Right ventricle myocardium superior (tissue), 1 donor: ENCODE measurements around the gene UTF1. TPM values are rescaled to one million over a fixed set of nuclear protein-coding genes. Genes with fewer than 3 reads are reported as not detected.

Experiments used
- ATAC-seq: fragments of 200-7000 bp; cut with Tn5 transposase; one replicate; pipeline ENCODE4 v1.9.1; 2020; ENCODE audit warnings: mild to moderate bottlenecking; ENCODE audit not compliant: poor library complexity
- DNase-seq: peaks from one replicate; pipeline ENCODE4 v3.0.0-alpha.2; 2020
- intact Hi-C: fragments of 100-400 bp; cut with DNase I; formaldehyde crosslinking; loops from one replicate; pipeline ENCODE4 v1.11.2; 2022
- total RNA-seq: library from RNA; stranded (reverse); fragmentation: NEBNext Ultra II Directional; extraction: Animal tissue kit (Norgen Biotek cat#: 25700); gene quantifications from one replicate; pipeline ENCODE4 v1.2.1, GENCODE V29; 2021
- donor health status: DM: no; HTN: yes; CAD: no; lungs with severe emphysema.

UTF1 gene
- total RNA-seq, 1 donor from 2014 or later: not detected

DNA sequence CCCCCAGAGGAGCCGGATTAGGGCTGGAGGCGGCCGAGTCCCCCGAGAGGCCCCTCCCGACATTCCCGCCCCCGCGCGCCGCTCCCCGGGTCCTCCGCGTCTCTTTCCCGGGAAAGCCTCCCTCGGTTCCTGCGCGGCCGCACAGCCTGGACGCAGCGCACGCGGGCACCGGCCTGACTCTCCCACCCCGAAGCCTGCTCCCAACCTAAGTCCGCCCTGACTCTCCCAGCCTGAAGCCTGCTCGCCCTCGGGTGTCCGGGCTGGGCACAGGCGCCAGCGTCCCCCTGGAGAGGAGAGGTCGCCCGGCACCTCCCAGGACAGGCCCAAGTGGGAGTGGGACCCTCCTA is 7.2 kb downstream of the UTF1 start:
- ATAC-seq (no peak), DNase-seq (no peak)
- intact Hi-C loops: no loop called here

DNA sequence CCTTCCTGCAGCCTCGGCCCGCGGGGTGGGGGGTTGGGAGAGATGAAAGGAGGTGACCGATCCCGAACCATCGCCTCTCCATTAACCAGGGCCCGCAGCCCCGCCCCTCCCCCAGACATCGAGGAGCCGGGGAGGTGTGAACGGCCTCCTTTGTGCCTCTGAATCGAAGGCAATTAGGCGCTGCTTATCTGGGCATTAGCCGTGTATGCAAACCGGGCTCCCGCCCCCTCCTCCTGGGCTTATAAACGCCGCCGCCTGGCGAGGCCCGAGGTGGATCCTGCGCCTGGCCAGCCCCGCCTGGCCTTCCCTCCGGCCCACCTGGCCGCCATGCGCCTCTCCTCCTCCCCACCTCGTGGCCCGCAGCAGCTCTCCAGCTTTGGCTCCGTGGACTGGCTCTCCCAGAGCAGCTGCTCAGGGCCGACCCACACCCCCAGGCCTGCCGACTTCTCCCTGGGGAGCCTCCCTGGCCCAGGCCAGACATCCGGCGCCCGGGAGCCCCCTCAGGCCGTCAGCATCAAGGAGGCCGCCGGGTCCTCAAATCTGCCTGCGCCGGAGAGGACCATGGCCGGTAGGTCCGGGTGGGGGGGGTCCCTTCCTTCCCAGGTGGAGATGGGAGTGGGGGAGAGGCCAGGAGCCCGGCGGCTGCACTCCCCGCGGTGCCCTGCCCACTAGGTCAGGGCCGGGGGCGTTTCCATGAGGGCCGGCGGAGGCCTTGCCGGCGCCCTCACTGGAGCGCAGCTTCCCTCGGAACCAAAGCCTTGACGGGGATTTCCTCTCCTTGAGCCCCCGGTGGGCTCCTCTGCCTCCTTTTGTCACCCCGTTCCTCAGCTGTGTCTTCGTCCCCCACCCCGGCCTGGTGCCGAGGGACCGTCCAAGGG is 7.8 kb downstream of the UTF1 start, which contains the start of gene VENTX:
Gene VENTX (plus strand): TSS at position 268 of the 878 bp plus-strand sequence. CDS start 60 bp downstream, at position 328.
- DNase-seq (no peak), ATAC-seq (no peak)
- intact Hi-C loops: no loop called here

DNA sequence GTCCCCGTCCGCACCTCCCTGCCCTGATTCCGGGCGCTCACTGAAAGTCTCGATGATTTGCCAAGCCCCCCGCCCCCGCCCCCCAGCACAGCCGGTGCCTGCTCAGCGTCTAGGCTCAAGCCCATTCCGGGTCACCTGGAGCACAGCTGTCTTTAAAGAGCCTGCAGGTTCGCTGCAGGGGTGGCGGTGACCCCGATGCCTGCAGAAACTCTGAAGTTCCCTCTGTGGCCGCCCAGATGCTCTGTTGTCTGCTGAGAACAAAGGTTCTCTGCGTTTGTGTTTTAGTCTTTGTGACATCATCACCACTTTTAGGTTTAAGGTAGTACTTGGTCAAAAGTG is 8.4 kb downstream of the UTF1 start:
- DNase-seq (no peak), ATAC-seq (no peak)
- intact Hi-C loops: no loop called here

DNA sequence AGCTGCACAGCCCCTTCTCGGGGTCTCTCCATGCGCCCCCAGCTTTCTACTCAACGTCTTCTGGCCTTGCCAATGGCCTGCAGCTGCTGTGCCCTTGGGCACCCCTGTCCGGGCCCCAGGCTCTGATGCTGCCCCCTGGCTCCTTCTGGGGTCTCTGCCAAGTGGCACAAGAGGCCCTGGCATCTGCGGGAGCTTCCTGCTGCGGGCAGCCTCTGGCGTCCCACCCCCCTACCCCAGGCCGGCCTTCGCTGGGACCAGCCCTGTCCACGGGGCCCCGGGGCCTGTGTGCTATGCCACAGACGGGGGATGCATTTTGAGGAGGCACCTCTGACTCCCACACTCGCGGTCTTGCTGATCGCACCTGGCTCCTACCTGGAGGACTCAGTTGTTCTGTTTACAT is 10.0 kb downstream of the UTF1 start:
- DNase-seq (no peak), ATAC-seq (no peak)
- intact Hi-C loops: no loop called here

DNA sequence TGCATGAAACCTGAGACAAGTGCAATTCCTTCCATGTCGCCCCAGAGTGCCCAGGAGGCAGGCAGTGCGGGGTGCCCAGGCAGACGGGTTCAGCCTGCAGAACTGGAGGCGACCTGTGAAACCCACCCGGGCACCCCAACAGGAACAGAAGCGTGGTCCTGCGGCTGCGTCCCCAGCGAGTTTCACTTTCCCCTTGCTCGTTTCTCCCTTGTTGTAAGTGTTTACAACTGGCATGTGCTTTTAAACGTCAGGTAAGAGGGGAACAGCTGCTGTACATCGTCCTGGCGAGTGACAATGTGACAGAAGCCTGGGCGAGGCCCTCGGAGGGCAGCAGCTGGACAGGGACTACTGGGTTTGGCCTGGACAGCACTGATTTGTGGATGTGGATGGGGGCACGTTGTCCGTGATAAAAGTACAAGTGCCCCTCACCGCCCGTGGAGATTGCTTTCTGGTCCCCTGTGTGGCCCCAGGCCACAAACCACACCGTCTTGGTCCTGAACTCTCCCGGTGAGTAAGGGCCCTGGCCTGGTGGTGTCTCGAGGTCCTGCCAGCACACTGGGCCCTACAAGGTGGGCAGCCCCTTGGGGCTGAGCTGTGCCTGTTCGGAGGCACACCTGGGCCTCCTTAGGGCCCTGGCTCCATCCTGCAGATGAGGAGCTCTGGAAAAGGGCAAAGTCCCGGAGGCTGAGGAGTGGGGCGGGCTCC is 11.6 kb downstream of the UTF1 start:
- ATAC-seq (no peak), DNase-seq (no peak)
- intact Hi-C loops: no loop called here

DNA sequence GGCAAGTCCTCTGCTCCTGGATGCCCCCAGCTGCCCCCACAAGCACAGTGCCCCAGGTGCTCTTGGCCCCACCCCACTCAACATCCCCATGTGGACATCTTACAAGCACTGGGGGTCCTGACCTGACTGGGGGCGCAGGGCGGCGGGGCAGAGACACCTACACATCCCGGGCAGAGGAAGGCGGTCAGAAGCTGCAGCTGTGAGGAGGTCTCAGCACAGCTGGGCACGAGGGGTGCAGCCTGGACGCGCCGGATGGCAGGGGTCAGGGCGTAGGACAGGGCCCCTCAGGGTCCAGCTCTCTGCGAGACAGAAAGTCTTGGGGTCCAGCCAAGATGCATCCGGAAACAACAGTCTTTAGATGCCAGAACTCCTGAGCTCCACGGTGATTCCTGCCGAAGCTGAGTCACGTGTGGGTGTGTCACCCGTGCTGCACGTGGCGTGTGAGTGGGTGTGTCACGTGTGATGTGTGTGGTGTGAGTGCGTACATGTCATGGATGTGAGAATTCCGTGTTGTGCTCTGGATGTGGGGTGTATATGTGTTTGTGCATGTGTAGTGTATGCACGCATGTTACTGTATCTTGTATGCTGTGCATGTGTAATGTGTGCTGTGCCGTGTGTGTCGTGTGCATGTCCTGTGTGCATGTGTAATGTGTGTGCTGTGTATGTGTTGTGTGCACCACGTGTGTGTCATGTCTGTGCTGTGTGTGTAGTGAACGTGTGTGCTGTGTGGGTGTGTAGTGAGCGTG is 12.8 kb downstream of the UTF1 start:
- intact Hi-C loops: no loop called here
- DNase-seq (no peak), ATAC-seq (no peak)

DNA sequence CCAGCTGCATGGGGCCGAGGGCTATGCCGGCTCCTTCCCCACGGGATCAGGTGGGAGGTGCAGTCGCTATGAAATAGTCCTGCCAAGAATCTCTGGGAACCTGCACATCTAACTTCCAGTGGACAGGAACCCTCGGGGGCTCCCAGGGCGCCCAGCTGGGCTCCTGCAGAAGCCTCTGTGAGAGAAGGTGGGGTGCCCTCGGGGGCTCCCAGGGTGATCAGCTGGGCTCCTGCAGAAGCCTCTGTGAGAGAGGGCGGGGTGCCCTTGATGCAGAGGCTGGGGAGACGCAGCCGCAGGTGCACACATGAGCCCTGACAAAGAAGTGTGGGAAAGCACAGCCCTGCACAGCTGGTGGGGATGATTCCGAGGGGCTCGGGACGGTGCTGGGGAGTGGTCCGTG is 13.6 kb downstream of the UTF1 start:
- intact Hi-C loops: no loop called here
- DNase-seq (no peak), ATAC-seq (no peak)

DNA sequence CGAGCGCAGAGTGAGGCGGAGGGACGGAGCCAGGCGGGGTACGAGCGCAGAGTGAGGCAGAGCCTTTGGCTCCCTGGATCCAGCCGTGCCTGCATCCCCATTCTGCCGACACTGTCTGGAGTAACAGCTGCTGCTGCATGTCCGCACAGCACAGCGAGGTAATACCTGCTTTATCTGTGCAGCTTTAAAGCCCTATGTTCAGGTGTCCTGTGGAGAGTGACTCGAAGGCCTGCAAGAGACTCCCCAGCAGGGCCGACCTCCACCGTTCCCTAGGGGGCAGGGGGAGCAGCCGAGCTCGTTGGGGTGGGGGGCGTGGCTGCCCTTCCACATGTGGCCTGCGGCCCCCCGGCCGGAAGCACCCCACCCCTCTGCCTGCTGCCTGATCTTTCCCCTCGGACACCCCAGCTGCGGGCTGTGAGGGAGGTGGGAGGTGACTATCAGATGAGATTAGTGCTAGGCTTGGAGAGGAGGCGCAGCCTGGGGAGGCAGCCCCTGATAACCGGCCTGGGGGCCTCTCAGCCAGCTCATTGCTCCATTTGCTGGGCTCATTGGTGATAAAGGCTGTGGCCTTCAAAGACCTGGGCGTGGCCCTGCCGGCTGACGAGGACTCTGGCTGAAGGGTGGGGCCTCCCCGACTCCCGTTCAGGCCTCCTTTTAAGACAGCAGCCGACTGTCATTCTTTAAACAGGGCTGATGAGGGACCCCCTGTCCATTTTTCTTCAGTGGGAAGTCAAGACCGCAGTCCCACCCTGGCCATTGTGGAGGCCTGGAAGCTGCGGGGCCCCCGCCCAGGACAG is 15.6 kb downstream of the UTF1 start:
- intact Hi-C loops: no loop called here
- ATAC-seq (peak; percentile 10), DNase-seq (no peak)

DNA sequence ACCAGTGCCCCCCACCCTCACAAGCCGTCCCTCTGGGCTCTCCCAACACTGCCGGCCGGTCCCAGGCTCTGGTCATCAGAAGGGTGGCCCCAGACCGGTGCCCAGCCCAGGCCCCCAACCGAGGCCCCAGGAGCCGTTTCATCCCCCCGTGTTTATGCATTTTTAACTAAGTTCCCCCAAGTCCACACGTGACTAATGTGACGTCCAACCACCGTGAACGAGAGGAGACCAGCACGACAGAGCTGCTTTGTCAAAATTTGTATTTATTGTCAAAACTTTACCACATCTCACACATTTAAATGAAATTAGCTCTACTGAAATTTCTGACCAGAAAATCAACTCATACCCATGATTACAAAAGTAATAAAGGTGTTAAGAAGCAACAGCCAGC is 16.2 kb downstream of the UTF1 start:
- intact Hi-C loops: no loop called here
- no peak for DNase-seq
- ATAC-seq: no peak

DNA sequence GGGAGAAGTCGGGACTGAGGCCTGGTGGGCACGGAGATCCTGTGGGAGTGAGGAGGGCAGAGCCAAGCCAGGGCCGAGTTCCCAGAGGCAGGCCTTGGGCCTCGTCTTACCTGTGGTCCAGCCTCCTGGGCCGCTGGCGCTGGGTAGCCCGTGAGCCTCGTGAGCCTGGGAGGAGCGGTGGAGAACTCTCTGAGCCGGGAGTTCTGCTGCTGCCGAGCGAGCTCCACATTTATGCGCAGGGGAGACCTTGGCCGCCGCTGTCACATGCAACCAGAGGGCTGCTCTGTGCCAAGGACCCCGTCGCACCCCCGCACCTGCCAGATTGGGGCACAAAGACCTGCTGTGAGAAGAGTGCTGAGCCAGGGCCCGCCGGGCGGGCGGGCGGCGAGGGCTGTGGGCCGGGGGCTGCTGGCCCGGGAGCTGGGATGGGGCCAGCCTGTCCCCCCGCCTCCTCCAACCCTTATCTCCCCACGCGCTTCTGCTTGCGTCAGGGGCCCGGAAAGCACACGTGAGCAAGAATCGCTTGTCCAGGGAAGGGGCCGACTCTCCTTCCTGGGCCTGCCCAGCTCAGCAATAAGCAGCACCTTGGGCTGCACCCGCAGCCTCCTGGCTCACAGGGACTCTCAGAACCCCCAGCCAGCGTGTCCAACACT is 17.8 kb downstream of the UTF1 start:
- ATAC-seq (no peak), DNase-seq (no peak)
- intact Hi-C loops: no loop called here

DNA sequence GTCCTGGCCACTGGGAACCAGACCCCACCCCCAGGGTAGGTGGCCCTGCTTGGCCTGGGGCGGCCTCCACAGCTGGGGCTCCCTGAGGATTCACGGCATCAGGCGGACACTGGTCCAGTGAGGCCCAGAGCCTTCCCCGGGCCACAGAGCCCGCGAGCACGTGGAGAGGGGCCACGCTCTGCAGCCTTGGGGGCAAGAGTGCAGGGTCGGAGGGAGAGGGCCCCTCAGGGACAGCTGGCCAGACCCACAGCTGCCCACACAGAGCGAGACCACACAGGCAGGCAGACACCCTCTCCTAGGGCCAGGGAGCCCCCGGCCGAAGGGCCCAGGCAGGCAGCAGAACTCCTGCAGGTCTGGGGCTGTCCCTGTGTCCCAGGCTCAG is 18.3 kb downstream of the UTF1 start:
- ATAC-seq: no peak
- intact Hi-C loops: no loop called here
- no peak for DNase-seq

DNA sequence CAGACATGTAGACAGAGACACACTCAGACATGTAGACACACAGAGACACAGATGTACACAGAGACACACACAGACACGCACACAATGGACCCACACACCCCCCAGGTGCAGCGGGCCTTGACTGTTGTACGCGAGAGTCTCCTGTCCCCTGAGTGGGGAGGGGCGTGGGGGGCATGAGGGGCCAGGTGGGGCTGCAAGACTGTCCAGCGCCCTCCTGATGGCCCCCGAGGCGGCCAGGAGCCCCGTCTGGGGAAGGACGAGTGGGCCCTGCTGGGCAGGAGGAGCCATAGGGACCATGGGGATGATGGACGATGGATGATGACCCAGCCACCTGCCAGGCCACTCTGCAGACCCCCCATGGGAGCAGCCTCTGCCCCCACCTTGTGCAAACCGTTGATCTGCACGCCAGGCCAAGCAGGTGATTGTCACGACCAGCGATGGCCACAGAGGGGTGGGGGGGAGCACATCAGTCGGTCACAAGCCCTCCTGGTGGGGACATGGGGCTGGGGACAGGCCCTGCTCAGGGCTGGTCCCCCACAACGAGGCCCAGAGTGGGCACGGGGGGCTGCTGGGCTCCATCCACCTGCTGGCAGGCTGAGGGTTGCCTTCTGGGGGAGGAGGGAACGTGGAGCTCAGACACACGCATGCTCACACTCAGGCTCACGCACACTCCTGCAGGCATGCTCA is 19.2 kb downstream of the UTF1 start:
- ATAC-seq: no peak
- intact Hi-C loops: no loop called here

DNA sequence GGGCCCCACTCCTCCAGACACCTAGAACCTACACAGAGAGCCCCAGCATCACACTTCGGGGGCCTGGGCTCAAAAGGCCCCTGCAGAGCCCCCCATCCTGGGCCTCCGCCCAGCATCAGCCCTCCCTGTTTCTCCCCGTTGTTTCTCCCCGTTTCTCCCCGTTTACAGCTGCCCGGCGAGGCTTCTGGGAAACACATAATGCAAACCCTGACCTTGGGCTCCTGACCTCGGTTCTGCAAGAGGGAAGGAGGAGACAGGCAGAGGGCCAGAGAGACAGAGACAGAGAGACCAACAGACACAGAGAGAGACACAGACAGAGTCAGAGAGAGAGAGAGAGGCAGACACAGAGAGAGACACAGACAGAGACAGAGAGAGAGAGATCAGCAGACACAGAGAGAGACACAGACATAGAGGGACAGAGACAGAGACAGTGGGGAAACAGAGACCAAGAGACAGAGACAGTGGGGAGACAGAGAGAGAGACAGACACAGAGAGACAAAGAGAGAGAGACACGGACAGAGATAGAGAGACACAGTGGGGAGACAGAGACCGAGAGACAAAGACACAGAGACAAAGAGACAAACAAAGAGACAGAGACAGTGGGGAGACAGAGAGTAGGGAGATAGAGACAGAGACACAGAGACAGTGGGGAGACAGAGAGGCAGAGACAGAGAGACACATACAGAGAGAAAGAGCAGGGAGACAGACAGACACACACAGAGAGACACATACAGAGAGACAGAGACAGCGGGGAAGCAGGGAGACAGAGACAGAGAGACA is 20.1 kb downstream of the UTF1 start:
- no peak for ATAC-seq
- DNase-seq: no peak
- intact Hi-C loops: no loop called here

More for the DNA sequence above, 19.2 kb downstream of the UTF1 start:
- no peak for DNase-seq

DNA sequence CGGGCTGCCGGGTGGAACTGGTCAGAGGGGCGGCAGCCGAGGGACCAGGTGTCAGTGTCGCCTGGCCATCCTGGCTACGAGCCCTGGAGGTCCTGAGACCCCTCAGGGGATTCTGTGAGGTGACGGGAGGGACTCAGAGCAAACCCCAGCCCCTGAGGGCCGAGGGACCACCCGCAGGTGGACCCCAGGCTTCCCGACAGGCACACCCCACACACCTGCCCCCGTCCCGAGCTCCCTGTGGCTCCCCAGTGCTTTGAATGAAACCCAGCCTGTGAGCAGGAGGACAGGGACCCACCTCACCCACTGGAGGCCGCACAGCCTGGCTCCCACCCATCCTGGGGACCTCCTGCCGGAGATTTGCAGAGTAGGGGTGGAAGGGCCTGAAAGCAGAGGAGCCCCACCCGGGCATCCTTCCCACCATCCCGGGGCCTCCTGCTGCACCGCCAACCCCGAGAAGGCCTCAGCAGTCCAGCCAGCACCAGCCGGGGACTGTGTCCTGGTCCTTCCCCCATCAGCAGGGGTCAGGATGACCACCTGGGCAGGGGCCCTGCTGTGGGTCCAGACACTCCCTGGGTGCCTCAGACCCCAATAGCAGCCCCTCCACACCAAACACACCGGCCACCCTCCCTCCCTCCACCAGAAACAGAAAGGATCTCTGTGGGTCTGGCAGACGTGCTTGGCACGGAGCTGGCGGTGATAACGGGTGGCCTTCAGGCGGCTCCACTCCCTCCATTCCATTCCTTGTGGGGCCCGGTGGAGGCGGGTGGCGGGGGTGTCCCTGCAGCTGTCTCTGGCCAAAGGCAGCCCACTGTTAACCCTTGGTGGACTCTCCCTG is 21.6 kb downstream of the UTF1 start:
- DNase-seq (no peak), ATAC-seq (peak; percentile 57)
- intact Hi-C loops: no loop called here

DNA sequence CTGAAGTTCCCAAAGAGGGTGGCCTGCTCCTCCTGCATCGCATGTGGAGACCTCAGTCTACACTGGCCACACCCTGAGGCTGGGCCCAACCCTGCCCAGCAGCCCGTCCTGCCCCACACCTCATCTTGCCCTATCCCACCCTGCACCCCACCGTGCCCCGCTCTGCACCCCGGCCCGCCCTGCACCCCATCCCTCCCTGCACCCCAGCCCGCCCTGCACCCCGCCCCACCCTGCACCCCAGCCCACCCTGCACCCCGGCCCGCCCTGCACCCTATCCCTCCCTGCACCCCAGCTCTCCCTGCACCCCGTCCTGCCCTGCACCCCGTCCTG is 22.2 kb downstream of the UTF1 start:
- intact Hi-C loops: no loop called here
- ATAC-seq (no peak), DNase-seq (no peak)

DNA sequence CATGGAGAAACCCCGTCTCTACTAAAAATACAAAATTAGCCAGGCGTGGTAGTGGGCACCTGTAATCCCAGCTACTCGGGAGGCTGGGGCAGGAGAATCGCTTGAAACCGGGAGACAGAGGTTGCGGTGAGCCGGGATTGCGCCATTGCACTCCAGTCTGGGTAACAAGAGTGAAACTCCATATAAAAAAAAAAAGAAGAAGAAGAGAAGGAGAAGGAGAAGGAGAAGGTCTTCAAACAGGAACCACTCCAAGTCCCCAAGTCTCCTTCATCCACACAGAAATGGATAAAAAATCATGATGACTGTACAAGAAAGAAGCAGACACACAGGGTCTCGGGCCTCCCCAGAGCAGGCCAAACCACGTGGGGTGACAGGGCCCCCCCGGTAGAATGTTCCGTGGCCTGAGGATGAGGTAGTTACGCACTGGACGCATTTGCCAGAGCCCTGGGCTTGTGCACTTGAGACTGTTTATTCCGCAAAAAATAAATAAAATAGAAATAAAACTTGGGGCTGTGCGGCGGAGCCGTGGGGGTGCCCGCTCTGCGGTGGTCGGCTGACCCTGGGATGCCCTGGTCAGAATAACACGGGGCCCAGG is 23.4 kb downstream of the UTF1 start:
- ATAC-seq: no peak
- intact Hi-C loops: no loop called here
- DNase-seq: no peak
